ENCODE data around the gene SLX4IP.

DNA sequence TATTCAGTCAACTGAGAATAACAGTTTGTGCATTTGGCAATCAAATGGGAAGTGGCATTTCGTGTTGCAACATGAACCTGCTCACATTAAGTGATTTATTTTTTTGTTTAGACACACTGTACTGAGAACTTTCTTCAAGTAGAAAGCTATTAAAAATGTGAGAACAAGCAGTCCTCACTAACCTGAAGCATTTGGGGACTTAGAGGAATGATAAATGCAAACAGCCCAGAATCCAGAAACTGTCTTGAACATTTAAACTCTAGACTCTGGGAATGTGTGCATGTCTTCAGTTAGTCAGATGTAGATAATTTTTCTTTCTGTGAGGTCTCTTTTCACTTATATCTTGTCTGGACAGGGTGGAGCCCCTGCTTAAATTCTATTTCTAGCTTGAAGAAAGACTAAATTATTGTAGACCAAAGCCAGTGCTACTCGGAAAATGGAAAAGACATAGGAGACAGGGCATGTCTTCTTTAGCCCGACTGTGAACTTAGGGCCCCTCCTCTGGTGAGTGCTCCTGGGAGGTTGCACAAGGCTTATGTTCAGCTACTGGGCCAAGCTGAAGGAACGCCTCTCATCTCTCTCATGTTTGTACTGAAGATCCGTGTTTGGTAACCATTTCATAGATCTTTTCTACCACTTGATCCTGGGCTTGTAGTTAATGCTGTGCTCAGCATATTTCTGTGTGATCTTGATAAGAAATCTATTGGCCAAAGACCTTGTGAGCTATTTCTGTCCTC, 70.1 kb downstream of the SLX4IP start:
- TF ChIP-seq POLR2AphosphoS5 (IDR thresholded peaks at IDR 0.05; ENCODE audit: borderline replicate concordance, low read depth, low read length): no peak
- TF ChIP-seq EZH2 (IDR thresholded peaks at IDR 0.05): no peak
- no peak for TF ChIP-seq FOXP2 (optimal IDR thresholded peaks at IDR 0.05; ENCODE audit: control extremely low read depth, extremely low read length, insufficient read depth)

All from SK-N-MC (cell line).